ENCODE measurements around the gene LRRK2. TPM values are rescaled to one million over a fixed set of nuclear protein-coding genes. Genes with fewer than 3 reads are reported as not detected.

LRRK2 gene
- total RNA-seq, 1 experiment from 2014 or later = 0.13 TPM

- Histone ChIP-seq H3K4me1 (ENCODE audit: control insufficient read depth, insufficient read depth, low read length) (peaks cover 3% of the 10 kb centered on the region; the same call in 1 of the 2 replicates), H3K36me3 (ENCODE audit: control insufficient read depth, insufficient read depth, low read length) (no peaks in the 10 kb centered on the region; the same call in 1 of the 2 replicates), H3K4me3 (ENCODE audit: low read depth in 2 of 2, low read length in 2 of 2) (no peak overlapping the region), H3K27ac (ENCODE audit: low read length) (no peak overlapping the region), H3K27me3 (ENCODE audit: control insufficient read depth, insufficient read depth, low read length) (peaks cover 32% of the 10 kb centered on the region), H3K9me3 (ENCODE audit: control insufficient read depth, insufficient read depth, low read depth, low read length) (no peaks in the 10 kb centered on the region)
- intact Hi-C loops (cut with micrococcal nuclease; ENCODE audit: unreplicated experiment) (no loop called here), in situ Hi-C loops (cut with HindIII; ENCODE audit: low pct_unique_long_range_greater_than_20kb, low sequenced_read_pairs) (no loop called here)
- TF ChIP-seq SIN3A (IDR thresholded peaks at IDR 0.05; ENCODE audit: borderline replicate concordance, insufficient read depth, low read depth, low read length) = no peak
- no peak for TF ChIP-seq REST (IDR thresholded peaks at IDR 0.05; ENCODE audit: insufficient read depth in 1 of 2, low read depth in 2 of 2, low read length in 1 of 2)
- TF ChIP-seq CTCF (IDR thresholded peaks at IDR 0.05) = no peak
- no peak for TF ChIP-seq POLR2AphosphoS5 (IDR thresholded peaks at IDR 0.05; ENCODE audit: low read depth, low read length)
- ChIA-PET CTCF (no interaction called here), POLR2A (no interaction called here)
- DNase-seq (ENCODE audit: low read depth, low spot score) (no peak), ATAC-seq (no peak)
- BruUV-seq (replicated peaks) = no TSS peak
Observed at GRCh38 chr12:40223646-40224045, 1.2 kb upstream of the LRRK2 start.

GRCh38 chr12:40225337-40225983 is 663 bp downstream of the LRRK2 start:
- intact Hi-C loops (cut with micrococcal nuclease; ENCODE audit: unreplicated experiment) (no loop called here), in situ Hi-C loops (cut with HindIII; ENCODE audit: low pct_unique_long_range_greater_than_20kb, low sequenced_read_pairs) (no loop called here)
- peaks cover 32% of the 10 kb centered on the region for H3K27me3 ChIP-seq (ENCODE audit: control insufficient read depth, insufficient read depth, low read length)
- H3K4me3 ChIP-seq (ENCODE audit: low read depth in 2 of 2, low read length in 2 of 2) = peak overlapping the region; percentile 48 to 49
- ChIA-PET CTCF (no interaction called here), POLR2A (interaction anchor here (0.6 kb wide), 1 partner anchor 235 kb away, joined by 5 read pairs; no protein-coding TSS in a partner anchor)
- no TSS peak for BruUV-seq (replicated peaks)
- H3K9me3 ChIP-seq (ENCODE audit: control insufficient read depth, insufficient read depth, low read depth, low read length) = no peaks in the 10 kb centered on the region
- H3K27ac ChIP-seq (ENCODE audit: low read length) = no peak overlapping the region
- H3K4me1 ChIP-seq (ENCODE audit: control insufficient read depth, insufficient read depth, low read length) = peaks cover 3% of the 10 kb centered on the region; the same call in 1 of the 2 replicates
- no peak for DNase-seq (ENCODE audit: low read depth, low spot score)
- ATAC-seq = no peak
- TF ChIP-seq POLR2AphosphoS5 (IDR thresholded peaks at IDR 0.05; ENCODE audit: low read depth, low read length) (no peak), REST (IDR thresholded peaks at IDR 0.05; ENCODE audit: insufficient read depth in 1 of 2, low read depth in 2 of 2, low read length in 1 of 2) (no peak), CTCF (IDR thresholded peaks at IDR 0.05) (no peak)
- no peaks in the 10 kb centered on the region; the same call in 1 of the 2 replicates for H3K36me3 ChIP-seq (ENCODE audit: control insufficient read depth, insufficient read depth, low read length)
